SK-N-SH (cell line): ENCODE results near the gene SAPCD2. TPM values are rescaled to one million over a fixed set of nuclear protein-coding genes. Genes with fewer than 3 reads are reported as not detected.

Source experiments
- CTCF ChIA-PET: fragments of 300-600, 350-600 bp; formaldehyde crosslinking; extraction: SDS; loops from one replicate; lab custom pipeline; 2021; lab: Yijun Ruan, JAX
- POLR2A ChIA-PET: fragments of 350-600 bp; sonication (Branson Sonifier 250); formaldehyde crosslinking; extraction: SDS; loops from one replicate; lab custom pipeline; 2020; ENCODE audit warnings: antibody characterized with exemption, inconsistent platforms; lab: Yijun Ruan, JAX
- DNase-seq: peaks from one replicate; pipeline ENCODE4 v3.0.0; 2012
- H2AFZ ChIP-seq: fragments of 200-600 bp; sonication (generic); 2 replicates; pipeline ENCODE4 v1.8.1; 2016; ENCODE audit warnings: antibody characterized with exemption, mild to moderate bottlenecking, low read depth
- H3F3A ChIP-seq: fragments of 200-600 bp; sonication (generic); replicated peaks from 2 replicates; pipeline ENCODE3; 2016; ENCODE audit warnings: antibody characterized with exemption, mild to moderate bottlenecking; ENCODE audit not compliant: insufficient read depth
- H3K27ac ChIP-seq, 2 experiments: fragments of 200-500 bp in 1 of 2; fragments of 200-600 bp in 1 of 2; sonication (Bioruptor generic) in 1 of 2; sonication (generic), shearing (Covaris generic) in 1 of 2; 2 replicates each; pipeline versions ENCODE4 v1.5.1 to v1.6.1; 2014 to 2016; ENCODE audit warnings: low read depth in 2 of 2, inconsistent platforms in 1 of 2, low read length in 1 of 2, mild to moderate bottlenecking in 1 of 2, mixed read lengths in 1 of 2
- H3K27me3 ChIP-seq: fragments of 200-600 bp; sonication (generic), shearing (Covaris generic); 2 replicates; pipeline ENCODE4 v1.6.1; 2016; ENCODE audit warnings: mixed run types; ENCODE audit not compliant: insufficient read depth
- H3K36me3 ChIP-seq, 2 experiments: fragments of 200-500 bp in 1 of 2; fragments of 200-600 bp in 1 of 2; sonication (Bioruptor generic) in 1 of 2; sonication (generic) in 1 of 2; replicated peaks in 1 of 2; 2 replicates each; pipeline versions ENCODE3 to v1.5.1; 2014 to 2016; ENCODE audit warnings: low read length in 1 of 2, mild to moderate bottlenecking in 1 of 2; ENCODE audit not compliant: insufficient read depth in 2 of 2, control insufficient read depth in 1 of 2
- H3K4me1 ChIP-seq, 2 experiments: fragments of 200-500 bp in 1 of 2; fragments of 200-600 bp in 1 of 2; sonication (Bioruptor generic) in 1 of 2; sonication (generic), shearing (Covaris generic) in 1 of 2; 2 replicates each; pipeline versions ENCODE4 v1.5.1 to v1.6.1; 2014 to 2016; ENCODE audit warnings: low read depth in 1 of 2, low read length in 1 of 2, mixed run types in 1 of 2; ENCODE audit not compliant: insufficient read depth in 2 of 2, control insufficient read depth in 1 of 2
- H3K4me2 ChIP-seq: fragments of 200-600 bp; sonication (generic), shearing (Covaris generic); 2 replicates; pipeline ENCODE4 v1.6.1; 2017; ENCODE audit warnings: mixed run types
- H3K4me3 ChIP-seq, 2 experiments: fragments of 200-500 bp in 1 of 2; fragments of 200-600 bp in 1 of 2; sonication (Bioruptor generic) in 1 of 2; sonication (generic), shearing (Covaris generic) in 1 of 2; 2 replicates each; pipeline versions ENCODE4 v1.5.1 to v1.8.1; 2014 to 2016; ENCODE audit warnings: low read depth in 2 of 2, inconsistent platforms in 1 of 2, low read length in 1 of 2, mild to moderate bottlenecking in 1 of 2, mixed read lengths in 1 of 2, moderate library complexity in 1 of 2
- H3K79me2 ChIP-seq: fragments of 200-600 bp; sonication (generic); 2 replicates; pipeline ENCODE4 v1.8.1; 2017; ENCODE audit warnings: mild to moderate bottlenecking; ENCODE audit not compliant: insufficient read depth
- H3K9ac ChIP-seq: fragments of 200-600 bp; sonication (generic); 2 replicates; pipeline ENCODE4 v1.6.1; 2017; ENCODE audit warnings: mixed run types
- H3K9me2 ChIP-seq: fragments of 200-600 bp; sonication (generic); 2 replicates; pipeline ENCODE4 v1.6.1; 2017; ENCODE audit warnings: mixed run types
- H3K9me3 ChIP-seq: fragments of 200-600 bp; sonication (generic); 2 replicates; pipeline ENCODE4 v1.6.1; 2017; ENCODE audit warnings: mixed run types, mild to moderate bottlenecking, moderate library complexity
- H4K20me1 ChIP-seq: fragments of 200-600 bp; sonication (generic); 2 replicates; pipeline ENCODE4 v1.6.1; 2017; ENCODE audit warnings: mild to moderate bottlenecking, mixed run types; ENCODE audit not compliant: insufficient read depth
- ELF1 ChIP-seq: IDR thresholded peaks from 2 replicates; pipeline ENCODE4 v1.4.0; 2012
- FOSL2 ChIP-seq: IDR thresholded peaks from 2 replicates; pipeline ENCODE4 v1.4.0; 2012; ENCODE audit warnings: low read depth, mild to moderate bottlenecking, moderate library complexity, borderline replicate concordance
- FOXM1 ChIP-seq: IDR thresholded peaks from 2 replicates; pipeline ENCODE4 v1.4.0; 2012; ENCODE audit warnings: low read depth, mild to moderate bottlenecking
- GABPA ChIP-seq: IDR thresholded peaks from 2 replicates; pipeline ENCODE4 v1.4.0; 2012; ENCODE audit warnings: low read depth, mild to moderate bottlenecking
- NFIC ChIP-seq: IDR thresholded peaks from 2 replicates; pipeline ENCODE4 v1.4.0; 2012; ENCODE audit warnings: borderline replicate concordance
- NRF1 ChIP-seq: IDR thresholded peaks from 2 replicates; pipeline ENCODE4 v1.6.1; 2012; ENCODE audit warnings: low read depth, mild to moderate bottlenecking, low read length
- RAD21 ChIP-seq: IDR thresholded peaks from 2 replicates; pipeline ENCODE4 v1.6.1; 2012; ENCODE audit warnings: mild to moderate bottlenecking, low read length
- RXRA ChIP-seq: IDR thresholded peaks from 2 replicates; pipeline ENCODE4 v1.4.0; 2012; ENCODE audit warnings: low read depth, mild to moderate bottlenecking, borderline replicate concordance
- SIN3A ChIP-seq: IDR thresholded peaks from 2 replicates; pipeline ENCODE4 v1.6.1; 2012; ENCODE audit warnings: low read depth, mild to moderate bottlenecking, low read length, moderate library complexity, borderline replicate concordance
- TCF12 ChIP-seq: IDR thresholded peaks from 2 replicates; pipeline ENCODE4 v1.4.0; 2012
- TEAD4 ChIP-seq: IDR thresholded peaks from 2 replicates; pipeline ENCODE4 v1.4.0; 2012; ENCODE audit warnings: mild to moderate bottlenecking, borderline replicate concordance; ENCODE audit not compliant: insufficient read depth
- YY1 ChIP-seq: IDR thresholded peaks from 2 replicates; pipeline ENCODE4 v1.4.0; 2012; ENCODE audit warnings: low read depth, mild to moderate bottlenecking
- WGBS: methylation state at CpG from one replicate; pipeline ENCODE4 v1.1.6; 2017; ENCODE audit warnings: low lambda C conversion rate; 5-methylcytosine and 5-hydroxymethylcytosine counted together
- polyA plus RNA-seq, 3 experiments: library from polyadenylated mRNA; depleted of rRNA; stranded (reverse); fragments of >200 nt; gene quantifications; 2 replicates each; pipeline ENCODE4 v1.2.3, GENCODE V29; 2012
- TF ChIP-seq, protein P1 (sequence below): fragments of 150-350 bp; IDR thresholded peaks from 2 replicates; pipeline ENCODE4 v1.6.1; 2016; ENCODE audit warnings: mild to moderate bottlenecking, low read depth, low read length
- TF ChIP-seq, protein P2 (sequence below): IDR thresholded peaks from 2 replicates; pipeline ENCODE4 v1.4.0; 2012; ENCODE audit warnings: low read depth
- TF ChIP-seq, protein P3 (sequence below): IDR thresholded peaks from 2 replicates; pipeline ENCODE4; 2012
- TF ChIP-seq, protein P4 (sequence below): fragments of 200-600 bp; sonication (generic); IDR thresholded peaks from 2 replicates; pipeline ENCODE4 v1.6.1; 2017; ENCODE audit warnings: antibody characterized with exemption, mild to moderate bottlenecking, moderate library complexity
- TF ChIP-seq, protein P5 (sequence below): fragments of 150-350 bp; IDR thresholded peaks from 2 replicates; pipeline ENCODE4 v1.6.1; 2017; ENCODE audit warnings: antibody characterized with exemption, low read length, low read depth, borderline replicate concordance
- TF ChIP-seq, protein P6 (sequence below): IDR thresholded peaks from 2 replicates; pipeline ENCODE4 v1.4.0; 2012; ENCODE audit warnings: low read depth, borderline replicate concordance
- TF ChIP-seq, protein P7 (sequence below): IDR thresholded peaks from 2 replicates; pipeline ENCODE4 v1.4.0; 2012; ENCODE audit warnings: low read depth, borderline replicate concordance

Gene SAPCD2
- polyA plus RNA-seq, 1 of the 3 experiments (the other 2 are of a cell fraction), result 6.0 TPM

DNA sequence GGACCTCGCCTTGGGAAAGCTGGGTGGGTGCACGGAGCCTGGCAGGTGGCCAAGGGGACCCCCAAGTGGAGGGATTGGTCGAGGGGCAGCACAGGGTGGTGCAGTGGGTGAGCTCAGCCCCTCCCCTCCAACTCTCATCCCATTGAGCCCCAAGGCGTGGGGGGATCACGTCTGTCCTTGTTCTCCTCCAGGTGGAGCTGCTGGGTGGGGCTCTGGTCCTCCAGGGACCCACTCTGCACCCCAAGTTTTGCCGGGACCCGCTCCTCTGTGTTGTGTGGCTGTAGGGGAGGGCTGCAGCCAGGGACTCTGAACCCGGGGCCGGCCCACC, 34.9 kb downstream of the SAPCD2 start (continued):
- TF ChIP-seq, protein P1, sequence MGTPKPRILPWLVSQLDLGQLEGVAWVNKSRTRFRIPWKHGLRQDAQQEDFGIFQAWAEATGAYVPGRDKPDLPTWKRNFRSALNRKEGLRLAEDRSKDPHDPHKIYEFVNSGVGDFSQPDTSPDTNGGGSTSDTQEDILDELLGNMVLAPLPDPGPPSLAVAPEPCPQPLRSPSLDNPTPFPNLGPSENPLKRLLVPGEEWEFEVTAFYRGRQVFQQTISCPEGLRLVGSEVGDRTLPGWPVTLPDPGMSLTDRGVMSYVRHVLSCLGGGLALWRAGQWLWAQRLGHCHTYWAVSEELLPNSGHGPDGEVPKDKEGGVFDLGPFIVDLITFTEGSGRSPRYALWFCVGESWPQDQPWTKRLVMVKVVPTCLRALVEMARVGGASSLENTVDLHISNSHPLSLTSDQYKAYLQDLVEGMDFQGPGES, result no peak
- TF ChIP-seq TCF12 (no peak), NRF1 (no peak), RAD21 (no peak), YY1 (no peak), SIN3A (no peak)
- TF ChIP-seq, protein P2, sequence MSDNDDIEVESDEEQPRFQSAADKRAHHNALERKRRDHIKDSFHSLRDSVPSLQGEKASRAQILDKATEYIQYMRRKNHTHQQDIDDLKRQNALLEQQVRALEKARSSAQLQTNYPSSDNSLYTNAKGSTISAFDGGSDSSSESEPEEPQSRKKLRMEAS, result no peak

DNA sequence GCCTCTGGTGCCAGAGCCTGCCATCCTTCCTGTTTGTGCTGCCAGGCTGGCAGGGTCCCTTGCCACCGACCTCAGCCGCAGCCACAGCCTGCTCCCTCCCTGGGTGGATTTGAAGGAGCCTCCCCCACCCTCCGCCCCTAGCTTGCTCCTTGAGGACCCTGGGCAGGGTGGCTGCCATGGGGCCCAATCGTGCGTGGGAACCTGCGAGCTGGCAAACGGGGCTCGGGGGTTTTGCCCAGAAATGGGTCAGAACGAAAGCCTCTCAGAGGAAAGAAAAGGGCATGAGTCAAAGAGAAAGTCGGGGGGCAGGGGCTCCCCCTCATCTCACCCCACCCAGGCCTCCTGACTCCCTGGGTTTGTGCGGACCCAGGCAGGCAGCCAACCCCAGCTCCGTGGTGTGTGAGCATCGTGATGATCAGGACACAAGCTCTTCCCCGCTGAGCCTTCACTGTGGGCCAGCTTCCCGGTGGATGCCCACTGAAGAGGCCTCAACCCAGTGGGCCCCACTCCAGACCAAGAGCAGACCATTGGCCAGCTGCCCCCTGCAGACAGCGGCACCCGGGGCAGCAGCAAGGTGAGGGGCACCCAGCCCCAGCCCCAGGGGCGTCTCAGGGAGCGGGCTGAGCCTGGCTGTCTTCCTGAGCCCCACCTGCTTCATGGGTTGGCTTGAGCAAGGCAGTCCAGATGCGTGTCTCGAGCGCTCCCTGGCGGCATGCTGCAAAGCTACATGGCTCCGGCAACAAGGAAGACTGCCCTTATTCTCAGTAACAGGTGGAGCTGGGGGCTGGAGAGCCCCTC, 35.4 kb downstream of the SAPCD2 start:
- no peaks in the 10 kb centered on the region for H3K27me3 ChIP-seq
- peaks cover 4% of the 10 kb centered on the region for H3F3A ChIP-seq
- peak overlapping the region in 1 of 2 experiments; percentile 20; a peak in 1 of 4 replicates for H3K4me3 ChIP-seq
- H3K4me1 ChIP-seq, result peaks cover 0 to 21% of the 10 kb centered on the region in 2 experiments; a peak in 1 of 4 replicates
- H2AFZ ChIP-seq, result no peak overlapping the region
- no peaks in the 10 kb centered on the region for H3K9me2 ChIP-seq
- no peaks in the 10 kb centered on the region for H4K20me1 ChIP-seq
- peak overlapping the region in 1 of 2 experiments; percentile 39; a peak in 1 of 4 replicates for H3K27ac ChIP-seq
- no peaks in the 10 kb centered on the region for H3K79me2 ChIP-seq
- WGBS, result 25% methylated on average over 13 of the region's 24 CpGs
- CTCF ChIA-PET, result interaction anchor here (0.6 to 15.1 kb wide), 50 partner anchors 10 to 274 kb away, joined by 3 to 350 read pairs (median 5); partner anchors contain the start of genes AJM1, C8G, CCDC183 and CLIC3
- H3K36me3 ChIP-seq, result peaks cover 0 to 16% of the 10 kb centered on the region in 2 experiments
- POLR2A ChIA-PET, result interaction anchor here (1.5 to 1.9 kb wide), 3 partner anchors 10 to 87 kb away, joined by 6 to 13 read pairs (median 8); partner anchors contain the start of gene NPDC1
- no peaks in the 10 kb centered on the region for H3K9me3 ChIP-seq
- DNase-seq, result peak; percentile 93
- H3K9ac ChIP-seq, result no peak overlapping the region
- H3K4me2 ChIP-seq, result peak overlapping the region; percentile 8; the same call in 1 of the 2 replicates
- TF ChIP-seq, protein P3, sequence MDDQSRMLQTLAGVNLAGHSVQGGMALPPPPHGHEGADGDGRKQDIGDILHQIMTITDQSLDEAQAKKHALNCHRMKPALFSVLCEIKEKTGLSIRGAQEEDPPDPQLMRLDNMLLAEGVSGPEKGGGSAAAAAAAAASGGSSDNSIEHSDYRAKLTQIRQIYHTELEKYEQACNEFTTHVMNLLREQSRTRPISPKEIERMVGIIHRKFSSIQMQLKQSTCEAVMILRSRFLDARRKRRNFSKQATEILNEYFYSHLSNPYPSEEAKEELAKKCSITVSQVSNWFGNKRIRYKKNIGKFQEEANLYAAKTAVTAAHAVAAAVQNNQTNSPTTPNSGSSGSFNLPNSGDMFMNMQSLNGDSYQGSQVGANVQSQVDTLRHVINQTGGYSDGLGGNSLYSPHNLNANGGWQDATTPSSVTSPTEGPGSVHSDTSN, result no peak
- TF ChIP-seq SIN3A (no peak), NFIC (no peak), RAD21 (peak; percentile 85), FOSL2 (no peak), TEAD4 (no peak), NRF1 (no peak), FOXM1 (no peak), ELF1 (no peak), GABPA (no peak), RXRA (no peak)
- TF ChIP-seq, protein P4, sequence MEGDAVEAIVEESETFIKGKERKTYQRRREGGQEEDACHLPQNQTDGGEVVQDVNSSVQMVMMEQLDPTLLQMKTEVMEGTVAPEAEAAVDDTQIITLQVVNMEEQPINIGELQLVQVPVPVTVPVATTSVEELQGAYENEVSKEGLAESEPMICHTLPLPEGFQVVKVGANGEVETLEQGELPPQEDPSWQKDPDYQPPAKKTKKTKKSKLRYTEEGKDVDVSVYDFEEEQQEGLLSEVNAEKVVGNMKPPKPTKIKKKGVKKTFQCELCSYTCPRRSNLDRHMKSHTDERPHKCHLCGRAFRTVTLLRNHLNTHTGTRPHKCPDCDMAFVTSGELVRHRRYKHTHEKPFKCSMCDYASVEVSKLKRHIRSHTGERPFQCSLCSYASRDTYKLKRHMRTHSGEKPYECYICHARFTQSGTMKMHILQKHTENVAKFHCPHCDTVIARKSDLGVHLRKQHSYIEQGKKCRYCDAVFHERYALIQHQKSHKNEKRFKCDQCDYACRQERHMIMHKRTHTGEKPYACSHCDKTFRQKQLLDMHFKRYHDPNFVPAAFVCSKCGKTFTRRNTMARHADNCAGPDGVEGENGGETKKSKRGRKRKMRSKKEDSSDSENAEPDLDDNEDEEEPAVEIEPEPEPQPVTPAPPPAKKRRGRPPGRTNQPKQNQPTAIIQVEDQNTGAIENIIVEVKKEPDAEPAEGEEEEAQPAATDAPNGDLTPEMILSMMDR, result peak; percentile 81
- TF ChIP-seq, protein P5, sequence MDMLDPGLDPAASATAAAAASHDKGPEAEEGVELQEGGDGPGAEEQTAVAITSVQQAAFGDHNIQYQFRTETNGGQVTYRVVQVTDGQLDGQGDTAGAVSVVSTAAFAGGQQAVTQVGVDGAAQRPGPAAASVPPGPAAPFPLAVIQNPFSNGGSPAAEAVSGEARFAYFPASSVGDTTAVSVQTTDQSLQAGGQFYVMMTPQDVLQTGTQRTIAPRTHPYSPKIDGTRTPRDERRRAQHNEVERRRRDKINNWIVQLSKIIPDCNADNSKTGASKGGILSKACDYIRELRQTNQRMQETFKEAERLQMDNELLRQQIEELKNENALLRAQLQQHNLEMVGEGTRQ, result no peak
- TF ChIP-seq, protein P6, sequence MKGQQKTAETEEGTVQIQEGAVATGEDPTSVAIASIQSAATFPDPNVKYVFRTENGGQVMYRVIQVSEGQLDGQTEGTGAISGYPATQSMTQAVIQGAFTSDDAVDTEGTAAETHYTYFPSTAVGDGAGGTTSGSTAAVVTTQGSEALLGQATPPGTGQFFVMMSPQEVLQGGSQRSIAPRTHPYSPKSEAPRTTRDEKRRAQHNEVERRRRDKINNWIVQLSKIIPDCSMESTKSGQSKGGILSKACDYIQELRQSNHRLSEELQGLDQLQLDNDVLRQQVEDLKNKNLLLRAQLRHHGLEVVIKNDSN, result no peak
- TF ChIP-seq, protein P1, result no peak
- TF ChIP-seq, protein P2, result no peak
- TF ChIP-seq, protein P7, sequence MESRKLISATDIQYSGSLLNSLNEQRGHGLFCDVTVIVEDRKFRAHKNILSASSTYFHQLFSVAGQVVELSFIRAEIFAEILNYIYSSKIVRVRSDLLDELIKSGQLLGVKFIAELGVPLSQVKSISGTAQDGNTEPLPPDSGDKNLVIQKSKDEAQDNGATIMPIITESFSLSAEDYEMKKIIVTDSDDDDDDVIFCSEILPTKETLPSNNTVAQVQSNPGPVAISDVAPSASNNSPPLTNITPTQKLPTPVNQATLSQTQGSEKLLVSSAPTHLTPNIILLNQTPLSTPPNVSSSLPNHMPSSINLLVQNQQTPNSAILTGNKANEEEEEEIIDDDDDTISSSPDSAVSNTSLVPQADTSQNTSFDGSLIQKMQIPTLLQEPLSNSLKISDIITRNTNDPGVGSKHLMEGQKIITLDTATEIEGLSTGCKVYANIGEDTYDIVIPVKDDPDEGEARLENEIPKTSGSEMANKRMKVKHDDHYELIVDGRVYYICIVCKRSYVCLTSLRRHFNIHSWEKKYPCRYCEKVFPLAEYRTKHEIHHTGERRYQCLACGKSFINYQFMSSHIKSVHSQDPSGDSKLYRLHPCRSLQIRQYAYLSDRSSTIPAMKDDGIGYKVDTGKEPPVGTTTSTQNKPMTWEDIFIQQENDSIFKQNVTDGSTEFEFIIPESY, result no peak
